NCI-H187 (cell line): Measurements from ENCODE around the gene ARID3A.
"Not testable (repeated sequence)": the region's sequence is repeated elsewhere in the genome, so short reads cannot be mapped to it uniquely, and the experiment has no call there.

Experiments
- DNase-seq, 2 experiments: peaks; one replicate each; lab custom pipeline; 2025; lab: John Stamatoyannopoulos, UW

ARID3A gene, protein sequence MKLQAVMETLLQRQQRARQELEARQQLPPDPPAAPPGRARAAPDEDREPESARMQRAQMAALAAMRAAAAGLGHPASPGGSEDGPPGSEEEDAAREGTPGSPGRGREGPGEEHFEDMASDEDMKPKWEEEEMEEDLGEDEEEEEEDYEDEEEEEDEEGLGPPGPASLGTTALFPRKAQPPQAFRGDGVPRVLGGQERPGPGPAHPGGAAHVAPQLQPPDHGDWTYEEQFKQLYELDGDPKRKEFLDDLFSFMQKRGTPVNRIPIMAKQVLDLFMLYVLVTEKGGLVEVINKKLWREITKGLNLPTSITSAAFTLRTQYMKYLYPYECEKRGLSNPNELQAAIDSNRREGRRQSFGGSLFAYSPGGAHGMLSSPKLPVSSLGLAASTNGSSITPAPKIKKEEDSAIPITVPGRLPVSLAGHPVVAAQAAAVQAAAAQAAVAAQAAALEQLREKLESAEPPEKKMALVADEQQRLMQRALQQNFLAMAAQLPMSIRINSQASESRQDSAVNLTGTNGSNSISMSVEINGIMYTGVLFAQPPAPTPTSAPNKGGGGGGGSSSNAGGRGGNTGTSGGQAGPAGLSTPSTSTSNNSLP

DNA sequence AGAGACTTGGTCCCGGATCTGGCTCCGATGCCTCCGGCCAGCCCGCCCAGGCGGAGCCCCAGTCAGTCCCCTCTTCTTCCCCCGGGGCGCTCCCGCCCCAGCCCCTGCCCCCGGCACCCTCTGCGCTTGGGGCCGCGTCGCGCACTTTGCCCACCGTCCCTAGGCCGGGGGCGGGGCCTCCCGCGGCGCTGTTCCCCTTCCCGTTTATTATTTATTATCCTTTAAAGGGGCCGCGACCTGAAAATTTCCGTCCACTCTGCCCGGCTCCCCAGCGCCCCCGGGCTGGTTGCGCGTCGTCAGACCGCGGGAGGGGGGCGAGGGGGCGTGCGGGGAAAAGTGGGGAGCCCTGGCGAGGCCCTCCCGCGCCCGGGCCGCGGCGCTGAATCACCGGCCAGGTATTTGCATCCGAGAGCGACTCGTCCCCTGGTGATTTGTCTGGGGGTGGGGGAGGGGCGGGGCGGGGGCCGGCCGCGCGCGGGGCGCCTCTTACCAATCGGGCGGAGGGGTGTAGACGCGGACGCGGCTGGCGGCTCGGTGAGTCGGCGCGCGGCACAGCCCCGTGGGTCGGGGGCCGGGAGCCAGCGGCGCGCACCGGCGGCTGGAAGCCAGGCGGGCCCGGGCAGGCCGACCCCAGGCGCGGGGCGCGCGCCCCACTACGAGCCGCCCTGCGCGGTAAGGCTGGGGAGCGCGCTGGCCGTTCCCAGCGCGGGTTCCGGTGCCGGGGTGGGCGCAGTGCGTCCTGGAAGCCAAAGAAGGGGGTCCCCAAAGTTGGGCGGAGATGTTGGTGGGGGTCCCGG lies at the start of gene ARID3A:
Gene ARID3A (plus strand): TSS at position 510 of the 797 bp plus-strand sequence. CDS start 3,494 bp downstream, outside the sequence.
- DNase-seq, result peak; percentile 76 to 78

DNA sequence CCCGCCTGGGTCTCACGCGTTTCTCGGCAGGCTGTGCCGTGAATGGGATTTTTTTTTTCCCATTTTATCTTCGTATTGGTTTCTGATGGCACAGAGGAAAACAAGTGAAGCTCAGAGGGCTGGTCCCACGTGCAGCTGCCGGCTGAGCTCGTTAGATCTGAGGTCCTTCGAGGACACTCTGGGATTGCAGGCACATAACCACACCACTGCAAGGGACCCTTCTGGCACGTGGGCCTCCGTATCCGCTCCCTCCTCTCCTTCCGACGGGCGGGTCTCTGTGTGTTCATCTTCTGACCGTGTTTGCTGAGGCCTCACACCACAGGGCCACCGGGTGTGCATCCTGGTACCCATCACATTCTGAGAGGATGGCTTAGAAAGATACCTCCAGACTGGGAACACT lies 49.7 kb upstream of the ARID3A start:
- no peak for DNase-seq

DNA sequence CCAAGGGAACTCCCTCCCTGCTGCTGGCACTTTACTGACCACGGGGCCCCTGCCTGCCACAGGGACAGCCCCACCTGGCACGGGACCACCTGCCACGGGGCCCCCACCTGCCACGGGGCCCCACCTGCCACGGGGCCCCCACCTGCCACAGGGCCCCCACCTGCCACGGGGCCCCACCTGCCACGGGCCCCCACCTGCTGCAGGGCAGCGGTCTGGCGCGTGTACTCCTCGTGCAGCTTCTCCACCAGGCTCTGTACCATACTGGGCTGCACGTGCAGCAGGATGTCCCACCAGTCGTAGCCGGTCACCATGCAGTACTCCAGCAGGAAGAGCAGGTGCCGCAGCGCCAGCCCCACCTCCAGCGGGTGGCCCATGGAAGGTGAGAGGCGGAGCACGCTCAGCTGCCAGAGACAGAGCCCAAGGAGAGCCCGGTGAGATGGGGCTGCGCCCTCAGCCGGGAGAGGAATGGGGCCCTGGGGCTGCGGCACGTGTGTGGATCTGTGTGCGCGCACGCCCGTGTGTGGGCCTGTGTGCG lies 49.0 kb upstream of the ARID3A start:
- DNase-seq, result no peak

DNA sequence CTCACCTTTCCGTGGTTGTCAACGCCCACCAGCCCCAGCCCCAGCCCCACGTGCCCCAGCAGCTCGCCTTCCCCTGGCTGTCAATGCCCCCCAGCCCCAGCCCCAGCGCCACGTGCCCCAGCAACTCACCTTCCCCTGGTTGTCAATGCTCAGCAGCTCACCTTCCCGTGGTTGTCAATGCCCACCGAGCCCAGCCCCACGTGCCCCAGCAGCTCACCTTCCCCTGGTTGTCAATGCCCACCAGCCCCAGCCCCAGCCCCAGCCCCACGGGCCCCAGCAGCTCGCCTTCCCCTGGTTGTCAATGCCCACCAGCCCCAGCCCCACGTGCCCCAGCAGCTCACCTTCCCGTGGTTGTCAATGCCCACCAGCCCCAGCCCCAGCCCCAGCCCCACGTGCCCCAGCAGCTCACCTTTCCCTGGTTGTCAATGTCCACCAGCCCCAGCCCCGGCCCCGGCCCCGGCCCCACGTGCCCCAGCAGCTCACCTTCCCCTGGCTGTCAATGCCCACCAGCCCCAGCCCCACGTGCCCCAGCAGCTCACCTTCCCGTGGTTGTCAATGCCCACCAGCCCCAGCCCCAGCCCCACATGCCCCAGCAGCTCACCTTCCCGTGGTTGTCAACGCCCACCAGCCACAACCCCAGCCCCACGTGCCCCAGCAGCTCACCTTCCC lies 47.7 kb upstream of the ARID3A start:
- DNase-seq, result not testable (repeated sequence)

DNA sequence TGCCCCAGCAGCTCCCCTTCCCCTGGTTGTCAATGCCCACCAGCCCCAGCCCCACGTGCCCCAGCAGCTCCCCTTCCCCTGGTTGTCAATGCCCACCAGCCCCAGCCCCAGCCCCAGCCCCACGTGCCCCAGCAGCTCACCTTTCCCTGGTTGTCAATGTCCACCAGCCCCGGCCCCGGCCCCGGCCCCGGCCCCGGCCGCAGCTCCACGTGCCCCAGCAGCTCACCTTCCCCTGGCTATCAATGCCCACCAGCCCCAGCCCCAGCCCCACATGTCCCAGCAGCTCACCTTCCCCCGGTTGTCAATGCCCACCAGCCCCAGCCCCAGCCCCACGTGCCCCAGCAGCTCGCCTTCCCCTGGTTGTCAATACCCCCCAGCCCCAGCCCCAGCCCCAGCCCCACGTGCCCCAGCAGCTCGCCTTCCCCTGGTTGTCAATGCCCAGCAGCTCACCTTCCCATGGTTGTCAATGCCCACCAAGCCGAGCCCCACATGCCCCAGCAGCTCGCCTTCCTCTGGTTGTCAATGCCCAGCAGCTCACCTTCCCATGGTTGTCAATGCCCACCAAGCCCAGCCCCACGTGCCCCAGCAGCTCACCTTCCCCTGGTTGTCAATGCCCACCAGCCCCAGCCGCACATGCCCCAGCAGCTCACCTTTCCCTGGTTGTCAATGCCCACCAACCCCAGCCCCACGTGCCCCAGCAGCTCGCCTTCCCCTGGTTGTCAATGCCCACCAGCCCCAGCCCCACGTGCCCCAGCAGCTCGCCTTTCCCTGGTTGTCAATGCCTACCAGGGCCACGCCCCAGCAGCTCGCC lies 46.9 kb upstream of the ARID3A start:
- DNase-seq, result not testable (repeated sequence)

DNA sequence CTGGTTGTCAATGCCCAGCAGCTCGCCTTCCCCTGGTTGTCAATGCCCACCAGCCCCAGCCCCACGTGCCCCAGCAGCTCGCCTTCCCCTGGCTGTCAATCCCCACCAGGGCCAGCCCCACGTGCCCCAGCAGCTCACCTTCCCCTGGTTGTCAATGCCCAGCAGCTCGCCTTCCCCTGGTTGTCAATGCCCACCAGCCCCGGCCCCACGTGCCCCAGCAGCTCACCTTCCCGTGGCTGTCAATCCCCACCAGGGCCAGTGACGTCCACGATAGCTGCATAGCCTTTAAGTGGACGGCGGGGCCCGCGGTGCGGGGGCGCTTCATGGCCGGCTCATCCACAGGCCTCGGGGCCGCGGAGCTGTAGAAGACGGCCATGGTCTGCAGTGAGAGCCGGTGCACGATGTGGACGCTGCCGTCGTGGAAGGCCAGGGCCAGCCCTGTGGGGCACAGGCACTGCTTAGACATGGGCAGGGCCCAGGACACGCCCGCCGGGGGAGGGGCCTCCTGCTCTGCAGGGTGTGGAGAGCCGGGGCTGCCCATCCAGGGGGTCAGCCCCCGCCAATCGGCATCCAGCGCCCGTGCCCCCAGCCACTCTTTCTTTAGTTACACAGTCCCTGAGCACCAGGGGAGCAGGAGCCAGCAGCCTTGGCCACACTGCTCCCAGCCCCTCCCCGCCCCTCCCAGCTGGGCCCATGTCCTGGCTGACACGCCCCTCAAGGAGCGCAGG lies 46.0 kb upstream of the ARID3A start:
- DNase-seq, result no peak

DNA sequence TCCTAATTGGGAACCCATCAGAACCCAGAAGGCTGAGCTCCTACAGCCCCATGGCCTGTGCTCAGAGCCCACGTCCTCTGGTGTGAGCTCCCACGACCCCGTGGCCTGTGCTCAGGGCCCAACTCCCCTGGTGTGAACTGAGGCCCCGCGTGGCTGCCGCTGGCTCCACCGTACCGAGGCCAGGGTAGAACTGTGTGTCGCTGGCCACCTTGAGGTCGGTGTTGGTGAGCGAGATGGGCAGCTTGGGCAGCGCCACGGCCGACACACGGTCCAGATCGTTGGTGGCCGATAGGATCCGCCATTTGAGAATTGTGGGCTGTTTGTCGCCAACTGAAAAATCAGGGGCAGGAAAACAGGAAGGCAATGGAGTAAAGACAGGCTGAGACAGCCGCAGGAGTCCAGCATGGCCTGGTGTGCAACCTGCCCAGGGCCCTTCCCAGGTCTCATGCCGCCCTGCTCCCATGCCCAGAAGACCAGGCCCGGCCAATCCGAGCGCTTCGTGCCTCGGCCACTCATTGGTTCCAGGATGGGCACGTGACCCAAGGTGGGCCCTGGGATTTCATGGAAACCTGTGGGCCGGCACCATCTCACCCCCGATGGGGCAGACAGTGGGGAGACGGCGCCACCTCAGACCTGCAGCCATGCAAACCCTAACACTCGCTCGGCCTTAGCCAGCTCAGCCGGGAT lies 44.3 kb upstream of the ARID3A start:
- DNase-seq, result no peak

DNA sequence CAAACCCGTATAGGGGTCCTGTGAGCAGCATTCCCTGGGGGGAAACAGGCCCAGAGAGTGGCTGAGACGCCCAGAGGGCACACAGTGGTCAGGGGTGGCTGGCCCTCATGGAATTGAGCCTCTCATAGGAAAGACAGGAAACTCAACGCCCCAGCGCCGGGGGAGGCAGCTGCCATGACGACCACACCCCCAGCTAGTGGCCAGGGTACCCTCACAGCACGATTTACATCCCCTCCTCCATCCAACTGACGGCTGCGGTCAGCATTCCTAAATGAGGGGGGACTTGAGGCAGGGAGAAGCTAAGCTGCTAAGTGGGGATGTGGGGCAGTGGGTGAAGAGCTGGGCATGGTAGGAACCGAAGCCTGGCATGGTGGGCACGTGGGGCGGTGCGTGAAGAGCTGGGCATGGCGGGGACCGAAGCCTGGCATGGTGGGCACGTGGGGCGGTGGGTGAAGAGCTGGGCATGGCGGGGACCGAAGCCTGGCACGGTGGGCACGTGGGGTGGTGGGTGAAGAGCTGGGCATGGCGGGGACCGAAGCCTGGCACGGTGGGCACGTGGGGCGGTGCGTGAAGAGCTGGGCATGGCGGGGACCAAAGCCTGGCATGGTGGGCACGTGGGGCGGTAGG lies 42.9 kb upstream of the ARID3A start:
- DNase-seq, result no peak

DNA sequence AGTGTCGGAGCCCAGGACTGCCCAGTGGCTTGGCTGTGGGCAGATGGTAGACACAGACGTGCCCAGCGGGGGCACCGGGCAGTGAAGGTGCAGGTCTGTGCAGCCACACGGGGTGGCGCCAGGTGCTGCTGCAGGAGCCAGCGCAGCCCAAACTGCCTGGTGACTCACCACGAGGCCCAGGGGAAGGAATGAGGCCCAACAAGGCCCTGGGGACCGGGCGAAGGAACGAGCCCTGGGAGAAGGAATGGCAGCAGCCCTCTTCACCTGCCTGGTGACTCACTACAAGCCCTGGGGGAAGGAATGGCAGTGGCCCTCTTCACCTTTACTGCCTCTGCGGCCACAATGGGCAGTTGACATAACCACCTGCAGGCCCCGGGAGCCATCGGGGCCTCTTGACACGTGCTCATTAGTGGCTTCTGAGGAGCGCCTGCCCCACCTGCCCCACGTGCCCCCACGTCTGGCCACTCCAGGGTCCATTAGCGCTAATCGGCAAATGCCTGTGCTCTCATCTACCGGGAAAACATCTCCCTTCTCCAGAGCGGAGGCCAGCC lies 42.1 kb upstream of the ARID3A start:
- DNase-seq, result no peak

DNA sequence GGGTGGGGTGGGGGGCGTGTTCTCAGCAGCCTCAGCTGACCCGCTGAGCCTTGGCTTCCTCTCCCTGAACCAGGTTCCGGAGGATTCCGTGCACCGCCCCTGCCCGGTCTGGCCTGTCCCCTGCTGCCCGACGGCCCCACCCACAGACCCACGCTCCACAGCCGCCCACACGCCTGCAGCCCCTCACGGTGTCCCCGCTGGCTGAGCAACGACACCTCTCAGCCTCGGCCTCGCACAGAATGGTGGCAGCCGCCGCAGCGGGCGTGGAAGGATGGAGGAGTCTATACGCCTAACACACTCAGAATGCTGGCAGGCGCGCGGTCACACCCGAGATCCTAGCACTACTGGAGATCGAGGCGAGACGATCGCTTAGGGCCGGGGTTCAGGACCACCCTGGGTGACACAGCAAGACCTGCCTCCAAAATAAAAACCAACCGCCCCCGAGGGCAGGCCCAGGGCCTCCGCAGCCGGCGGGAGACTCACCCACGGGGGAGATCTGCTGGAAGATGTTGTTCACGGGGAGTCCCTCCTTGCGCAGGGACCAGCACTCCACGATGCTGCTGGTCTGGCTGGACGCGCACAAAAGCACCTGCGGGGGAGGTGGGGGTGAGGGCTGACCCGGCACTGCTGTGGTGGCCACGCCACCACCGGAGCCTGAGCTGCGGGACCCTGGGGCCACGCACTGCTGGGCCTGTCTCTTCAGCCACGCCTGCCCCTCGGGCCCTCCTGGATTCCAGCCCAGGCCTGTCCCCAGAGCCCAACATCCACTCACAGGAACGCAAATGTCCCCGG lies 41.2 kb upstream of the ARID3A start:
- no peak for DNase-seq

DNA sequence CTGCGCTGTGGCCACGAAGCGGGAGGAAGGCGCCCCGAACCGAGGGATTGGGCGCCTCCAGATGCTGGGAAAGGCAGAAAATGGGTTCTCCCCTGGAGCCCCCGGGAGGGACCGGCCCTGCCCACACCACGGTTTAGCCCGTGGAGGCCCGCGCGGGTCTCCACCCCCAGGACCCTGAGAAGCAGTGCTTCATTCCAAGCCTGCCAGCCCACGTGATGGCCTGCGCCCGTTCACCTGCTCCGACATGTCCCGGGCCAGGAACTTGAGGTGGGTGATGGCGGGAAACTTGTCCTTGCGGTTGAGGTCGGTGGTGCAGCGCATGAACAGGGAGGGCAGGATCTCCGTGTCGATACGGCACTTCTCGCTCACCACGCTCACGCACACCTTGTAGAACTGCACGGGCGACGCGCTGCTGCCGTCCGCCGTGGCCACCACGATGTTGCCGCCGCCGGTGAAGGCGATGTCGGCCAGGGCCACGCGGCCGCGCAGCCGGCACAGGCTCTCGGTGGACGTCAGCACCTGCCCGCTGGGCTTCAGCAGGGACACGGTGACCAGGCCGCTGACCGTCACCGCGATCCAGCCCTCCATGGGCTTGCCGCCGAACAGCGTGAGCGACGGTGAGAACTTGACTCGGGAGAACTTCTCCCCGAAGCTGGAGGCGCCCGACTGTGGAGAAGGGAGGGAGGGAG lies 40.2 kb upstream of the ARID3A start:
- DNase-seq, result no peak

DNA sequence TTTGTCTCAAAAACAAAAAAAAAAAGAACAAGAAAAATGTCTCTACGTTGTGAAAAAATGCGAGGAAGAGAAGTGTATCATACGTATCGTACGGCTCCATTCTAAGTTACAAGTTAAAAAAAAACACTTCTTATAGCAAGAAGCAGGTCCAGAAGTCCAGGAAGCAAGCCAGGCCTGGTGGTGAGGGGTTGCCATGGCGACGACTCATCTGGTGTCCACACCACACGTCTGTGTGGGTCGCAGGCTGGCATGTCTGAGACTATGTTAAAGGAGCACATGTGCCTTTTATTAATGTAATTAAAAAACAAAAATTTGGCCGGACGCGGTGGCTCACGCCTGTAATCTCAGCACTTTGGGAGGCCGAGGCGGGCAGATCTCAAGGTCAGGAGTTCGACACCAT lies 38.8 kb upstream of the ARID3A start:
- DNase-seq, result no peak

DNA sequence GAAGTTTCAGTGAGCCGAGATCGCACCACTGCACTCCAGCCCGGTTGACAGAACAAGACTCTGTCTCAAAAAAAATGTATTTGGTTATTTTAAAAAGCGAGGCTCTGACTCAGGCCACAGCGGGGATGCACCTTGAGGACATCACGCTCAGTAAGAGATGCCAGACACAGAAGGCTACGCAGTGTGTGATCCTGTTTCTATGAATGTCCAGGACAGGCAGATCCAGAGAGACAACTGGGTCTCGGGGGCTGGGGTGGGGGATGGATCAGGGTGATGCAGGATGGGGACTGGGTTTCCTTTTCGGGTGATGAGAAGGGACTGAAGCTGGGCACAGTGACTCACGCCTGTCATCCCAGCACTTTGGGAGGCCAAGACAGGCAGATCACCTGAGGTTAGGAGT lies 38.2 kb upstream of the ARID3A start:
- no peak for DNase-seq

DNA sequence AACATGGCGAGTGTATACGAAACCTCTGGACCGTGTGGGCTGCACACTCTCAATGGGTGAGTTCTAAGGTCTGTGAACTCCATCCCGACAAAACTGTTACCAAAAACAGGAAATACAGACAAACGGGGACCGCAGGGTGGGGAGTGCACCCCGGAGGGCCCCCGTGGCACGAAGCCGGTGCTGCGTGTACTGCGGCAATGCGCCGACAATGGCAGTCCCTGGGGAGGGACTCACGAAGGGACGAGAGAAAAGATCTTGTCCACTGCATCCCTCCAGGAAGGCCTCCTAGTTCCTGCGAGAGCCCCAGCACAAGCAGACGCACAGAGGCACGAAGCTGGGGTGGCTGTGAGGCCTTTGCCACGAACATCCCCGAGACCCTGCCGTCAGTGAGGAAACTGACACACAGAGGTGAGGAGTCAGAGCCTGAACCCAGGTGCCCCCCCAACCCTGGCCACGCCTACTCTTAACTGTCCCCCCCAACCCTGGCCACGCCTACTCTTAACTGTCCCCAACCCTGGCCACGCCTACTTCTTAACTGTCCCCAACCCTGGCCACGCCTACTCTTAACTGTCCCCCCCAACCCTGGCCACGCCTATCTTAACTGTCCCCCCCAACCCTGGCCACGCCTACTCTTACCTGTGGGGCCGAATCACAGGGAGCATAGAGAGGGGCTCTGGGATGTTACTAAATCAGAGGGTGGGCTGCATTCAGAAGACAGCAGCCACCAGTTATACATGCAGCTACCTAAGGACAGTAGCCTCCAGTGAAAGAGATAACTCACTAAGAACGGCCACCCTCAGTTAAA lies 37.1 kb upstream of the ARID3A start:
- DNase-seq, result no peak

DNA sequence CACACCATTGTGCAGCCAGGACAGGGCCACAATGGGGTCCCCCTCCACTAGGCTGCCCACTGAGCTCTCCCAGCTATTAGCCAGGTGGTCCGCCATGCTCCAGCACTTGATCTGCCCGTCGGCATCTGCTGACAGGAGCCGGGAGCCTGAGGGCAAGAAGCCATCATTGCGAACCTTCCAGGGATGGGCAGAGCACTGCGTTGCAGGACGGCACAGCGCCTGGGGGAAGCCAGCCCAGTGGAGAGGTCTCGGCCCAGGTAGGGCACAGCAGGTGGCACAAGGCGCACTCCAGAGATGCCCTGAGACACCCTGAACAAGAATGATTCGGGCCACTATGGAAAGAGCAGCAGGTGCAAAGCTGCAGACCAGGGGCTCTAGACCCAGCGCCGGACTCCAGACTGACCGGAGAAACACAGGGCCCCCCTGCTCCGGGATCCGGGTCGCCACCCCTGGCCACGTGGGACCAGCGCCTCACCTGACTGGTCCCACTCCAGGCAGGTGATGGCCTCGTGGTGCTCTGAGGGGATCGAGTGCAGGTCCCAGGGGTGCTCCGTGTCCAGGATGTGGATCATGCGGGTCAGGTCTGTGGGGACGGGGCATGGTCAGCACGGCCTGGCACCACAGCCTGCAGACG lies 36.1 kb upstream of the ARID3A start:
- DNase-seq, result no peak

DNA sequence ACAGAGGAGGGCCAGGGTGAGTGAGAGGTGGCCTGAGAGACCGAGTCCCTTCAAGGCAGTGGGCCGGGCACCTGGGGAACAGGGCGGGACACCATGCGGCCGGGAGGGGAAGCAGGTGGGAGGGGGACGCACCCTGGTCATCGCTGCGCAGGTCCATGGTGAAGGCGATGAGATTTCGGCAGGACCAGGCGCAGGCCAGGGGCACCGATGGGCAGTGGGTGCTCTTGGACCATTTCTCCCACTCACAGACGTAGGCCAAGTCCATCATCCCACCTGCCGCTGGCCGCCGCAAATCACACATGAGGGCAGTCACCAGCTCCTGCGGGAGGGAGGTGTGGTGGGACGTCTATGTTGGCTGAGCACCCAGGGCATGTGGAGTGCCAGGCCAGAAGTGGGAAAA lies 35.0 kb upstream of the ARID3A start:
- no peak for DNase-seq
